ENCODE results near the gene AARS2.

DNA sequence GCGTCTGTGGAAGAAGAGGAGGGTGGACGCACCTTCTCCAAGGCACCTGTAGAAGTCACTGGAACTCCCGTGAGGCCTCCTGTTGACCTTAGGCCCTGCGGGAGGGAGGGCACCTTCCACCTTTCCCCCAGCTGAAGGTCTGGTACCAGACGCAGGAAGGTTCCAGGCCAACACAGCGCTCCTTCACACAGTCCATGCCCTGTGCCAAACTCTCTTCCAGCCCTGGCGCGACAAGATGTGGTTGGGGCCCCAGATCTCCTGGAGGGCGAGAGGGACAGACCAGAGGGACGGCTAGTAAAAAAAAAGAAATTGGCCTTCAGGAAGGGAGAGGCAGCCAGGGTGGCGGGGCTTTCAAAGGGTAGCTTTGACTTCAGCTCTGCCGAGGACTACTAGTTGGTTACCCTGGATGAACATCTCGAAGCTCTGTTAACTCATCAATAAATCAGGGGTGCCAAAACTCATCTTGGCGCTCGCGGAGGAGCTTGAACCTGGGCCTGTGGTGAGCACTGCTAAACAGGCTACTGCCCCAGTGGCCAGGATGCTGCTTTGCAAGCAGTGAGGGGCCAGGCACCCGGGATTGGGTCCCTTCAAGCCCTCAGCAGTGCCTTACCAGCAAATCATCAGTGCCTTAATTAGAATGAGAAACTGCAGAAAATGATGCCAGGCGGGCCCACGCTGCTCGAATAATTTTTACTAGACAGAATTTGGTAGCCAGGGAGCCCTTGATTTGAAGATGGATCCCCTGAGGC, 14.9 kb downstream of the AARS2 start:
- no peak for TF ChIP-seq CTCF (IDR thresholded peaks at IDR 0.05)
- no peak for TF ChIP-seq POLR2AphosphoS5 (IDR thresholded peaks at IDR 0.05)
- no peak for TF ChIP-seq EP300 (IDR thresholded peaks at IDR 0.05)

Data from gastroesophageal sphincter (tissue), 3 donors.